ENCODE data around the gene TOMM40L.
A peak's percentile ranks its signal among the peaks of the same experiment; 100 is the strongest.

GRCh38 chr1:161227196-161227871, 1.5 kb downstream of the TOMM40L start:
- TF ChIP-seq CTCF (conservative IDR thresholded peaks at IDR 0.05) (peak; percentile 95), EZH2 (IDR thresholded peaks at IDR 0.05; ENCODE audit: low read depth) (no peak)
